Glutamatergic neuron (in vitro differentiated cells): ENCODE results near the gene TENT4A. TPM values are rescaled to one million over a fixed set of nuclear protein-coding genes. Genes with fewer than 3 reads are reported as not detected.

ENCODE experiments used
- DNase-seq: peaks from one replicate; pipeline ENCODE4 v3.0.0; 2022
- H3K27ac Mint-ChIP-seq: one replicate; pipeline ENCODE4 v1.8.0; 2020; ENCODE audit warnings: mild to moderate bottlenecking, mixed read lengths, inconsistent platforms; ENCODE audit not compliant: unreplicated experiment
- H3K27me3 Mint-ChIP-seq: one replicate; pipeline ENCODE4 v1.8.0; 2020; ENCODE audit warnings: mild to moderate bottlenecking, moderate library complexity, mixed read lengths, inconsistent platforms; ENCODE audit not compliant: unreplicated experiment
- H3K36me3 Mint-ChIP-seq: one replicate; pipeline ENCODE4 v1.8.0; 2020; ENCODE audit warnings: mild to moderate bottlenecking, mixed read lengths, inconsistent platforms; ENCODE audit not compliant: unreplicated experiment
- H3K4me1 Mint-ChIP-seq: one replicate; pipeline ENCODE4 v1.8.0; 2020; ENCODE audit warnings: mild to moderate bottlenecking, low read depth, mixed read lengths, inconsistent platforms; ENCODE audit not compliant: unreplicated experiment
- H3K4me3 Mint-ChIP-seq: one replicate; pipeline ENCODE4 v1.8.0; 2020; ENCODE audit warnings: mild to moderate bottlenecking, mixed read lengths, inconsistent platforms; ENCODE audit not compliant: unreplicated experiment
- H3K9me3 Mint-ChIP-seq: one replicate; pipeline ENCODE4 v1.8.0; 2020; ENCODE audit warnings: mild to moderate bottlenecking, moderate library complexity, mixed read lengths, inconsistent platforms; ENCODE audit not compliant: unreplicated experiment
- CTCF ChIP-seq: fragments of 200-600 bp; sonication (generic); IDR thresholded peaks from one replicate; pipeline ENCODE4 v1.5.0; 2021; ENCODE audit not compliant: partially characterized antibody, unreplicated experiment
- total RNA-seq: library from RNA; stranded (reverse); fragmentation: NEBNext Ultra II Directional; extraction: Animal tissue kit (Norgen Biotek cat#: 25700); gene quantifications from one replicate; pipeline ENCODE4 v1.2.1, GENCODE V29; 2021; ENCODE audit not compliant: unreplicated experiment

TENT4A gene
- total RNA-seq, 1 donor from 2014 or later = 23.7 TPM

- no peaks in the 10 kb centered on the region for H3K36me3 Mint-ChIP-seq
Observed at GRCh38 chr5:6762697-6763096, 49.5 kb downstream of the TENT4A start.

GRCh38 chr5:6763191-6763590 is 50.0 kb downstream of the TENT4A start:
- H3K4me1 Mint-ChIP-seq = peaks cover 3% of the 10 kb centered on the region
- no peak overlapping the region for H3K27ac Mint-ChIP-seq
- peaks cover 6% of the 10 kb centered on the region for H3K9me3 Mint-ChIP-seq
- TF ChIP-seq CTCF = no peak
- H3K27me3 Mint-ChIP-seq = peaks cover 7% of the 10 kb centered on the region
- DNase-seq = no peak
- H3K4me3 Mint-ChIP-seq = no peak overlapping the region
- H3K36me3 Mint-ChIP-seq = no peaks in the 10 kb centered on the region

More at GRCh38 chr5:6762697-6763096, 49.5 kb downstream of the TENT4A start:
- peaks cover 5% of the 10 kb centered on the region for H3K9me3 Mint-ChIP-seq
- H3K27ac Mint-ChIP-seq = no peak overlapping the region
- no peak for DNase-seq
- no peak for TF ChIP-seq CTCF
- H3K27me3 Mint-ChIP-seq = peaks cover 7% of the 10 kb centered on the region
- H3K4me3 Mint-ChIP-seq = no peak overlapping the region
- peaks cover 3% of the 10 kb centered on the region for H3K4me1 Mint-ChIP-seq

GRCh38 chr5:6765612-6766525 is 52.6 kb downstream of the TENT4A start:
- H3K4me3 Mint-ChIP-seq = no peak overlapping the region

GRCh38 chr5:6766604-6767093 is 53.4 kb downstream of the TENT4A start:
- DNase-seq = no peak
- Mint-ChIP-seq H3K4me3 (no peak overlapping the region), H3K36me3 (no peaks in the 10 kb centered on the region), H3K27me3 (peaks cover 10% of the 10 kb centered on the region), H3K9me3 (peaks cover 5% of the 10 kb centered on the region), H3K27ac (no peak overlapping the region), H3K4me1 (peaks cover 3% of the 10 kb centered on the region)
- TF ChIP-seq CTCF = no peak

More at GRCh38 chr5:6765612-6766525, 52.6 kb downstream of the TENT4A start:
- Mint-ChIP-seq H3K4me1 (peaks cover 3% of the 10 kb centered on the region), H3K36me3 (no peaks in the 10 kb centered on the region), H3K27ac (no peak overlapping the region), H3K9me3 (peaks cover 3% of the 10 kb centered on the region), H3K27me3 (peaks cover 10% of the 10 kb centered on the region)
- TF ChIP-seq CTCF = peak; percentile 96
- DNase-seq = peak; percentile 91
